CD4-positive, alpha-beta T cell treated with Interleukin-4 for 4 hours (primary cell): ENCODE results near the gene RAB35.
A peak's percentile ranks its signal among the peaks of the same experiment; 100 is the strongest.
"Not testable (repeated sequence)": the region's sequence is repeated elsewhere in the genome, so short reads cannot be mapped to it uniquely, and the experiment has no call there.

Experiments used
- DNase-seq: peaks from one replicate; pipeline ENCODE4 v3.0.0-alpha.2; 2020

The RAB35 gene

DNA sequence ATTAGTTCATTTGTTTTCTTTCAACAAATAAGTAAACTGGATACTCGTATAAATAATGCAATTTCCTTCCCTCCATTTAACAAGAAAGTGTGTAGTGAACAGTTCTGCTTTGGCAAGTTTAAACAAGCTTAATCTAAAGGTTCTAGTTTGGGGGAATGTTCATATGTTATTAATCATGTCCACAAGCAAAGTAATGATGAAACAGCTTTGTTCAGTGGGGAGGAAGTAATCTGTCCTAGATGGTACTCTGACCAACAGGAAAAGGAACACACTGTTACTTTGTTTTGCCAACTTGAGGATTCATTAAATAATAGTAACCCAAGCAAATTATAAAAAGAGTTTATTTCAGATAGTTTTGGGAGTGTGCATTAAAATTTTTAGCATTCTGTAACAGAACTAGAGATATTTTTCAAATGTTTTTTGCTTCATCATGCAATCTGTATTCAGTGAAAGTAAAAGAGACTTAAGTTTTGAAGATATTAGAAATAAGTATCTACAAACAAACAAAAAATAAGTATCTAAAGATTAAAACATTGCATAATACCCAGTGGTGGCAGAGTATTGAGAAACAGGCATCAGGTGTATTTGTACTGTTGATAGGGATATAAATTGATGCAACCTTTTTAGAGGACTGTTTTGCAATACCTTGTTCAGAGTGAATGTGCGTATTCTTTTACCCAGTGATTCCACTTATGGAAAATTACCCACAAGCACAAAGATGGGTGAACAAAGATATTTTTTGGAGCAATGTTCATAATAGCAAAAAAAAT is 61.1 kb downstream of the RAB35 start:
- no peak for DNase-seq

DNA sequence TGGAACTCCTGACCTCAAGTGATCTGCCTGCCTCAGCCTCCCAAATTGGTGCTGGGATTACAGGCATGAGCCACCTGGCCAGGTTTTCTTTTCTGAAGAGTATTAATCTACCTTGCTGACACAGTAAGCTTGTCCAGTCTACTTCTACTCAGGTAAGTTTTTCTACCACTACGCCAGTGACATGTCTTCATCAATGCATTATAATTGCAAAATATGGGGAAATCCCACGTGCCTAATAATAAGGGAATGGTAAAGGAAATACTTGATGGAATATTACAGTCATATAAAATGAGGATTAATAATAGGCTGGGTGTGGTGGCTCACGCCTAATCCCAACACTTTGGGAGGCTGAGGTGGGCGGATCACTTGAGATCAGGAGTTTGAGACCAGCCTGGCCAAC is 62.3 kb downstream of the RAB35 start:
- DNase-seq, result no peak

DNA sequence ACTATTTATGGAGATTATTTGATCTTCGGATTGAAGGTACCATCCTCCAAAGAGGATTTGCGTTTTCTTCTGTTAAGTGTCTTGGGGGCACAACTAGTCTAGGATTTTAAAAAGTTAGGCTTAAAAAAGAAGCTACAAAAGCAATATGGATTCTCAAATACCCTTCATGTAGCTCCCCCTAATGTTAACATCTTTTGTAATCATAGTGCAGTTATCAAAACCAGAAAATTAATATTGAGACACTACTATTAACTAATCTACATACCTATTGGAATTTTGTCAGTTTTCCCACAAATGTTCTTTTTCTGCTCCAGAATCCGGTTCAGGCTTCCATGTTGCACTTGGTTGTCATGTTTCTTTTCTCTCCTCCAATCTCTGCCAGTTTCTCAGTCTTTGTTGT is 65.0 kb downstream of the RAB35 start:
- DNase-seq, result no peak

GRCh38 chr12:120049426-120049825 is 67.1 kb downstream of the RAB35 start:
- no peak for DNase-seq

DNA sequence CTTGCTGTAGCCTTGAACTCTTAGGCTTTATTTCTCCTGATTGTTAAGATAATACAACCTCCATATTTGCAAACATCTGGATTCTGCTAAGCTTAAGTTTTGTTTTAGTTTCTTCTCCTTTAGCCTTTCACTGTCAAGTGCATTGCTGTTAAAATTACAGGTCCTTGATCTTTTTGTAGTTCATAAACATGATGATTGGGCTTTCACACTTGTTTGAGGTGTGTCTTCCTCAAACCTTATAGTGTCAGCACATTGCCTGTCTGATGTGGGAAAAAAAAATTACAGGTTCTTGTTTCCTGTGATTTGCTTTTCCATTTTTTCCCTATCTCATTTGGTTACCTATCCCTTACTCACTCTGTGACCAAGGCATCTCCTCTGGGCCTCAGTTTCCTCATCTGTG is 68.3 kb downstream of the RAB35 start:
- DNase-seq, result peak; percentile 36

DNA sequence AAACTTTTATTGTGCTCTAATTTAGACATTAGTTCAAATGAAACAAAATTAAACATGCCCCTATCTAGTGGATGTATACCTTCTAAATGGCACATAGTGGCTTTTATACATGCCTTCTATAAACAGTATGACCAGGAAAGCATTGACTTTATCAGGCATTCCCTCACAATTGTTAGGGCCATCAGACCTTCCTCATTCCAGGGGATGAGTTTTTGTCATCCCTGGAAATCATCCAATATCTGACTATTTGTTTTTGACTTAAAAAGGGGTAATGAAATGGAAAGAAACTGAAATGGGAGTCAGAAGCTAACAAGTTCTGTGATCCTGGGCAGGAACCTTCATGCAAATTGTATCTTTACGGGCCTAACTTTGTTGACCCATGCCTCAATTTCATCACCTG is 69.5 kb downstream of the RAB35 start:
- DNase-seq, result no peak

DNA sequence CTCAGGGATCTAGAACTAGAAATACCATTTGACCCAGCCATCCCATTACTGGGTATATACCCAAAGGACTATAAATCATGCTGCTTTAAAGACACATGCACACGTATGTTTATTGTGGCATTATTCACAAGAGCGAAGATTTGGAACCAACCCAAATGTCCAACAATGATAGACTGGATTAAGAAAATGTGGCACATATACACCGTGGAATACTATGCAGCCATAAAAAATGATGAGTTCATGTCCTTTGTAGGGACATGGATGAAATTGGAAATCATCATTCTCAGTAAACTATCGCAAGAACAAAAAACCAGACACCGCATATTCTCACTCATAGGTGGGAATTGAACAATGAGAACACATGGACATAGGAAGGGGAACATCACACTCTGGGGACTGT is 71.2 kb downstream of the RAB35 start:
- DNase-seq, result not testable (repeated sequence)
